ENCODE results near the gene UTP15. TPM values are rescaled to one million over a fixed set of nuclear protein-coding genes. Genes with fewer than 3 reads are reported as not detected.

UTP15 gene
- total and polyA plus RNA-seq, 2 donors (not counting 1 experiment from before 2014, with no cell fraction given) = 13.2 to 17.0 TPM

GRCh38 chr5:73540192-73540591 lies 25.4 kb upstream of the UTP15 start:
- no peak overlapping the region for H3K4me2 ChIP-seq (ENCODE audit: extremely low read depth, insufficient read depth, low read length)
- H3K9me3 ChIP-seq (ENCODE audit: control insufficient read depth, insufficient read depth, low read depth, low read length) = no peaks in the 10 kb centered on the region
- H3K4me1 ChIP-seq (ENCODE audit: control insufficient read depth, extremely low read depth, insufficient read depth, low read length) = peaks cover 5% of the 10 kb centered on the region
- no peak overlapping the region for H3K9ac ChIP-seq (ENCODE audit: insufficient read depth, low read length)
- H3K4me3 ChIP-seq (replicated peaks in 1 of 4; ENCODE audit: control extremely low read depth in 1 of 4, insufficient read depth in 1 of 4, low read depth in 3 of 4, low read length in 4 of 4) = no peak overlapping the region
- no peak for TF ChIP-seq CTCF (conservative IDR thresholded peaks at IDR 0.05 in 1 of 2, IDR thresholded peaks at IDR 0.05 in 1 of 2; ENCODE audit: low read depth in 1 of 2, low read length in 2 of 2)
- no peak for TF ChIP-seq EZH2 (IDR thresholded peaks at IDR 0.05; ENCODE audit: low read length, missing control alignments)
- no peaks in the 10 kb centered on the region for H3K79me2 ChIP-seq (ENCODE audit: control insufficient read depth, insufficient read depth, low read length)
- no peak overlapping the region for H3K27ac ChIP-seq (ENCODE audit: insufficient read depth, low read length)
- DNase-seq (ENCODE audit: low read depth in 2 of 2) = peak; percentile 32 to 94
- H4K20me1 ChIP-seq (ENCODE audit: control insufficient read depth, extremely low read depth, insufficient read depth, low read length) = no peaks in the 10 kb centered on the region
- no peak overlapping the region for H2AFZ ChIP-seq (ENCODE audit: low read length)
- H3K27me3 ChIP-seq (ENCODE audit: control insufficient read depth, insufficient read depth, low read length) = no peaks in the 10 kb centered on the region
- no peaks in the 10 kb centered on the region for H3K36me3 ChIP-seq (ENCODE audit: control insufficient read depth, insufficient read depth, low read length)

GRCh38 chr5:73542020-73542419 lies 23.5 kb upstream of the UTP15 start:
- H3K4me3 ChIP-seq (replicated peaks in 1 of 4; ENCODE audit: control extremely low read depth in 1 of 4, insufficient read depth in 1 of 4, low read depth in 3 of 4, low read length in 4 of 4) = no peak overlapping the region
- TF ChIP-seq CTCF (conservative IDR thresholded peaks at IDR 0.05 in 1 of 2, IDR thresholded peaks at IDR 0.05 in 1 of 2; ENCODE audit: low read depth in 1 of 2, low read length in 2 of 2) (no peak), EZH2 (IDR thresholded peaks at IDR 0.05; ENCODE audit: low read length, missing control alignments) (no peak)
- H3K4me1 ChIP-seq (ENCODE audit: control insufficient read depth, extremely low read depth, insufficient read depth, low read length) = peaks cover 5% of the 10 kb centered on the region
- H3K9me3 ChIP-seq (ENCODE audit: control insufficient read depth, insufficient read depth, low read depth, low read length) = no peaks in the 10 kb centered on the region
- peak; percentile 54 to 82 for DNase-seq (ENCODE audit: low read depth in 2 of 2)
- H3K4me2 ChIP-seq (ENCODE audit: extremely low read depth, insufficient read depth, low read length) = no peak overlapping the region
- H2AFZ ChIP-seq (ENCODE audit: low read length) = no peak overlapping the region
- no peak overlapping the region for H3K9ac ChIP-seq (ENCODE audit: insufficient read depth, low read length)
- H3K36me3 ChIP-seq (ENCODE audit: control insufficient read depth, insufficient read depth, low read length) = no peaks in the 10 kb centered on the region
- H4K20me1 ChIP-seq (ENCODE audit: control insufficient read depth, extremely low read depth, insufficient read depth, low read length) = no peaks in the 10 kb centered on the region
- no peaks in the 10 kb centered on the region for H3K27me3 ChIP-seq (ENCODE audit: control insufficient read depth, insufficient read depth, low read length)
- no peaks in the 10 kb centered on the region for H3K79me2 ChIP-seq (ENCODE audit: control insufficient read depth, insufficient read depth, low read length)
- H3K27ac ChIP-seq (ENCODE audit: insufficient read depth, low read length) = no peak overlapping the region

GRCh38 chr5:73544429-73545402 lies 20.8 kb upstream of the UTP15 start:
- Histone ChIP-seq H3K9me3 (ENCODE audit: control insufficient read depth, insufficient read depth, low read depth, low read length) (no peaks in the 10 kb centered on the region), H4K20me1 (ENCODE audit: control insufficient read depth, extremely low read depth, insufficient read depth, low read length) (no peaks in the 10 kb centered on the region), H3K27ac (ENCODE audit: insufficient read depth, low read length) (no peak overlapping the region), H2AFZ (ENCODE audit: low read length) (no peak overlapping the region), H3K27me3 (ENCODE audit: control insufficient read depth, insufficient read depth, low read length) (no peaks in the 10 kb centered on the region), H3K4me2 (ENCODE audit: extremely low read depth, insufficient read depth, low read length) (no peak overlapping the region), H3K4me1 (ENCODE audit: control insufficient read depth, extremely low read depth, insufficient read depth, low read length) (peaks cover 5% of the 10 kb centered on the region), H3K4me3 (replicated peaks in 1 of 4; ENCODE audit: control extremely low read depth in 1 of 4, insufficient read depth in 1 of 4, low read depth in 3 of 4, low read length in 4 of 4) (no peak overlapping the region), H3K9ac (ENCODE audit: insufficient read depth, low read length) (no peak overlapping the region), H3K79me2 (ENCODE audit: control insufficient read depth, insufficient read depth, low read length) (no peaks in the 10 kb centered on the region), H3K36me3 (ENCODE audit: control insufficient read depth, insufficient read depth, low read length) (no peaks in the 10 kb centered on the region)
- no peak for TF ChIP-seq CTCF (conservative IDR thresholded peaks at IDR 0.05 in 1 of 2, IDR thresholded peaks at IDR 0.05 in 1 of 2; ENCODE audit: low read depth in 1 of 2, low read length in 2 of 2)
- TF ChIP-seq EZH2 (IDR thresholded peaks at IDR 0.05; ENCODE audit: low read length, missing control alignments) = no peak
- no peak for DNase-seq (ENCODE audit: low read depth in 2 of 2)
